Breast epithelium (tissue), 4 donors: ENCODE measurements around the gene MAN1C1. TPM values are rescaled to one million over a fixed set of nuclear protein-coding genes. Genes with fewer than 3 reads are reported as not detected.
A peak's percentile ranks its signal among the peaks of the same experiment; 100 is the strongest.

Experiments
- DNase-seq, 2 donors: peaks; one replicate each; pipeline ENCODE4 v3.0.0-alpha.2; 2019; ENCODE audit warnings: low spot score in 2 of 2
- H3K27ac ChIP-seq, 2 donors: fragments of 200-600 bp; sonication (generic) in 1 of 2; one replicate each; pipeline ENCODE4 v1.5.1; 2016 to 2019; ENCODE audit warnings: mild to moderate bottlenecking in 1 of 2
- H3K27me3 ChIP-seq, 2 donors: fragments of 200-600 bp; sonication (generic) in 1 of 2; one replicate each; pipeline versions ENCODE4 v1.5.1 to v1.6.0; 2017 to 2019; ENCODE audit warnings: control low read depth in 1 of 2, mild to moderate bottlenecking in 1 of 2
- H3K36me3 ChIP-seq: fragments of 200-600 bp; one replicate; pipeline ENCODE4 v1.5.1; 2019
- H3K4me1 ChIP-seq, 2 donors: fragments of 200-600 bp; sonication (generic); one replicate each; pipeline ENCODE4 v1.5.1; 2016 to 2019; ENCODE audit warnings: control low read depth in 1 of 2
- H3K4me3 ChIP-seq, 3 donors: fragments of 200-600 bp; sonication (generic); 1 replicate in 2 of 3; 2 replicates in 1 of 3; pipeline ENCODE4 v1.5.1; 2016 to 2019; ENCODE audit warnings: mild to moderate bottlenecking in 3 of 3, moderate library complexity in 2 of 3
- H3K9me3 ChIP-seq, 2 donors: fragments of 200-600 bp; sonication (generic) in 1 of 2; one replicate each; pipeline ENCODE4 v1.5.1; 2016 to 2019; ENCODE audit warnings: control low read depth in 1 of 2
- CTCF ChIP-seq, 3 donors: fragments of 450-650 bp; IDR thresholded peaks; one replicate each; pipeline ENCODE4 v1.5.1; 2016 to 2017; ENCODE audit warnings: antibody characterized with exemption in 3 of 3, mild to moderate bottlenecking in 3 of 3, moderate library complexity in 3 of 3
- POLR2A ChIP-seq: fragments of 450-650 bp; IDR thresholded peaks from one replicate; pipeline ENCODE4 v1.6.1; 2016; ENCODE audit warnings: antibody characterized with exemption, mild to moderate bottlenecking, moderate library complexity
- POLR2AphosphoS5 ChIP-seq, 3 donors: sonication (generic); formaldehyde crosslinking; IDR thresholded peaks; one replicate each; pipeline ENCODE4 v1.6.1; 2017; ENCODE audit warnings: antibody characterized with exemption in 3 of 3
- intact Hi-C: fragments of 100-400 bp; cut with DNase I; formaldehyde crosslinking; loops from one replicate; pipeline ENCODE4 v1.15.1; 2023; ENCODE audit warnings: low total_unique reads
- total RNA-seq, 3 donors: library from RNA; depleted of rRNA; stranded (reverse); fragments of >200 nt; gene quantifications; one replicate each; pipeline ENCODE4 v1.1.0, GENCODE V29; 2016

MAN1C1 gene
- 10 to 100 TPM in 1 of 3 donors, 1 to 10 TPM in 2; 6.7 to 13.8 (median 6.9) TPM for total RNA-seq

DNA sequence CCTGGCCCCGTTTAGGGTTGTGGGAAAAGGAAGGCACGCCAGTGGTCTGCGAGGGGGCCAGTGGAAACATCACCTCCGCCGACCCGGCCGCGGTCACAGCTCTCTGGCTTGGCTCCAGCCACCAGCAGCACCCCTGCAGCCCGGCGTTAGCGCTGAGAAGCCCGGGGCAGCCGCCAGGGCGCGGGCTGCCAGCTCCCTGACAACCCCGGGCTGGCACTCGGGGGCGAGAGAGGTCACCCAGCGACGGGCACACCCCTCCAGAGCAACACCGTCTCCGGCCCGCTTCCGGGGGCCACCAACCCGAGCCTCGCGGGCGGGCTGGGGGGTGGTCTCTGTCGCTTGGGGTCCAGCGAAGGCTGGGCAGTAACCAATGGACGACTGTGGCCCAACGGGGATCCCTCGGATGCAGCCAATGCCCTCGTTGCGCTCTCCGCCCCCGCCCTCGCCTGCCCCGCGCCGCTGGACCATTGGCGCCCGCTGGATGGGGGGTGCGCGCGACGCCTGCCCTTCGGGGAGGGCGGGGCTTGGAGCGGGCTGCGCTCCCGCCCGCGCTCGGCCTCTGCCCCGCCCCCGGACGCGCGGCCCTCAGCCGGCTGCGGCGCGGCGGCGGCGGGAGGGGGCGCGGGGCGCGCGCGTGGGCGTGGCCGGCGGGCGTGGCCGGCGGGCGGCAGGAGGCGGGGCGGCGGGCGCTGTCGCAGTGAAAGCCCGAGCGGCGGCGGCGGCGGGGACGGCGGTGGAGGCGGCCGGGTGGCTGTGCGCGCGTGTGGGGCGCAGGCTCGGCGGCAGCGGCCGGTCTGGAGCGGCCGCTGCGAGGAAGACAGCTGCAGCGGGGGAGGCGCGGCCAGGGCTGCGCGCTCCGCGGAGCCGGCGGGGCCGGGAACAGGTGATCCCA, at the start of gene MAN1C1:
MAN1C1 (plus strand) TSS at position 697 of the 892 bp plus-strand sequence. CDS start 1,007 bp downstream, outside the sequence.
- Histone ChIP-seq H3K27me3 (no peaks in the 10 kb centered on the region), H3K4me1 (no peaks in the 10 kb centered on the region), H3K9me3 (no peaks in the 10 kb centered on the region), H3K4me3 (peak within 1 kb of the TSS; percentile 81 to 87 (median 86)), H3K36me3 (no peaks in the 10 kb centered on the region), H3K27ac (peak within 1 kb of the TSS; percentile 77)
- TF ChIP-seq CTCF (IDR thresholded peaks at IDR 0.05), result peak in 1 of 3 donors; percentile 47
- no peak for TF ChIP-seq POLR2A
- peak; percentile 12 to 46 (median 22) for TF ChIP-seq POLR2AphosphoS5 (IDR thresholded peaks at IDR 0.05)
- intact Hi-C loops, result loop anchor here (10.0 kb wide), 1 partner anchor 188 kb away; the partner anchor contains the start of gene SELENON
- DNase-seq, result peak; percentile 66 to 69

GRCh38 chr1:25567710-25568089, 48.9 kb upstream of the MAN1C1 start:
- Histone ChIP-seq H3K36me3 (no peaks in the 10 kb centered on the region), H3K4me1 (peaks cover 8 to 11% of the 10 kb centered on the region in 2 donors), H3K27me3 (no peaks in the 10 kb centered on the region), H3K27ac (peak overlapping the region; percentile 86 to 94), H3K9me3 (no peaks in the 10 kb centered on the region), H3K4me3 (no peak overlapping the region)
- no peak for DNase-seq
- intact Hi-C loops, result no loop called here
- no peak for TF ChIP-seq CTCF (IDR thresholded peaks at IDR 0.05)
- TF ChIP-seq POLR2A, result no peak
- TF ChIP-seq POLR2AphosphoS5 (IDR thresholded peaks at IDR 0.05), result no peak

DNA sequence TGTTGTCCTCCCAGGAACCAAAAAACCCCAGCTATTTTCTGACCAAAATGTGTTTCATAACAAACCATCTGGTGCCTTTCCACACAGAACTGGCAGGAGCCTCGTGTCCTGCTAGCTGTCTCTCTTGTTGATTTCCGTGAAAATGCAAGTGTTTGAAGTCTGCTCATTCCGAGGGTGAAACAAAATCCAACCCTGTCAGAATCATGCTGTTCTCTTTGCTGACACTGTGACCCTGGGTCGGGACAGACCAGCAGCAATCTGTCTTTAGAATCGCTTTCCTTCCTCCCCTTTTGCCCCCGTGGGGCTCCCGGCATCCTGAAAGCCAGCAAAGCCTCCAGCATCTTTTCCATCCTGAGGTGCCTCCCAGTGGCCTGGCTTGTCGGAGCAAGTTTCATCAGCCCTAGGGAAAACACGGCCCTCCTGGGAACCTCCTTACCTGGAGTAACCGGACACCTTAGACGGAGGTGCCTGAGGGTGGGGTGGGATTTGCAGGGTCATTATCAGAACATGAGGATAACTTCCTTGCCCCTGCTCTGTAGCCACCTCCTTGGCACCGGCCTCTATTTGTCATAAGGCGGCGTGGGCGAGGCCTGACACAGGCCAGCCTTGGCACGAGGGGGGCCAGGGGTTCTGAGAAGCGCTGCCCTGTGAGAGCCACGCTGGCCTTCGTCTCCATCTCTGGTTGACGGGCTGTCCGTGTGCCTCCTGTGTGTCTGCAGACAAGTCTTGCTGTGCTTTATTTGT, 48.3 kb upstream of the MAN1C1 start:
- no peaks in the 10 kb centered on the region for H3K9me3 ChIP-seq
- peak overlapping the region; percentile 86 to 94 for H3K27ac ChIP-seq
- intact Hi-C loops, result no loop called here
- no peaks in the 10 kb centered on the region for H3K36me3 ChIP-seq
- H3K4me1 ChIP-seq, result peaks cover 8 to 17% of the 10 kb centered on the region in 2 donors
- H3K27me3 ChIP-seq, result no peaks in the 10 kb centered on the region
- peak in 2 of 3 donors; percentile 31 to 33 for TF ChIP-seq CTCF (IDR thresholded peaks at IDR 0.05)
- no peak for TF ChIP-seq POLR2A
- TF ChIP-seq POLR2AphosphoS5 (IDR thresholded peaks at IDR 0.05), result peak in 1 of 3 donors; percentile 54
- H3K4me3 ChIP-seq, result peak overlapping the region in 1 of 3 donors; percentile 31
- peak; percentile 75 to 89 for DNase-seq

GRCh38 chr1:25568834-25569596, 47.6 kb upstream of the MAN1C1 start:
- peaks cover 8 to 19% of the 10 kb centered on the region in 2 donors for H3K4me1 ChIP-seq
- peak in 1 of 2 donors; percentile 46 for DNase-seq

More at GRCh38 chr1:25568834-25569596, 47.6 kb upstream of the MAN1C1 start:
- no peak for TF ChIP-seq CTCF (IDR thresholded peaks at IDR 0.05)
- no peak for TF ChIP-seq POLR2A
- TF ChIP-seq POLR2AphosphoS5 (IDR thresholded peaks at IDR 0.05), result no peak
- Histone ChIP-seq H3K27me3 (no peaks in the 10 kb centered on the region), H3K9me3 (no peaks in the 10 kb centered on the region), H3K36me3 (no peaks in the 10 kb centered on the region), H3K27ac (peak overlapping the region; percentile 86 to 94), H3K4me3 (peak overlapping the region in 1 of 3 donors; percentile 31)
- intact Hi-C loops, result no loop called here
